Gastroesophageal sphincter (tissue), 4 donors: Measurements from ENCODE around the gene SORBS1. TPM values are rescaled to one million over a fixed set of nuclear protein-coding genes. Genes with fewer than 3 reads are reported as not detected.
A peak's percentile ranks its signal among the peaks of the same experiment; 100 is the strongest.

ENCODE experiments used
- ATAC-seq: fragments of 150-250 bp; one replicate; pipeline ENCODE4 v1.9.1; 2016; ENCODE audit warnings: mild to moderate bottlenecking, moderate library complexity
- H3K27ac ChIP-seq, 4 donors: fragments of 200-600 bp; sonication (generic) in 3 of 4; 1 replicate in 3 of 4; 2 replicates in 1 of 4; pipeline ENCODE4 v1.5.1; 2016 to 2019
- H3K27me3 ChIP-seq: fragments of 200-600 bp; sonication (generic); one replicate; pipeline ENCODE4 v1.5.1; 2019
- H3K36me3 ChIP-seq, 2 donors: fragments of 200-600 bp; sonication (generic); one replicate each; pipeline ENCODE4 v1.5.1; 2019; ENCODE audit warnings: control low read depth in 1 of 2
- H3K4me1 ChIP-seq, 3 donors: fragments of 200-600 bp; sonication (generic); 1 replicate in 2 of 3; 2 replicates in 1 of 3; pipeline ENCODE4 v1.5.1; 2016 to 2019; ENCODE audit warnings: control low read depth in 2 of 3
- H3K4me3 ChIP-seq, 2 donors: fragments of 200-600 bp; sonication (generic); one replicate each; pipeline ENCODE4 v1.5.1; 2019; ENCODE audit warnings: mild to moderate bottlenecking in 1 of 2, moderate library complexity in 1 of 2
- H3K9me3 ChIP-seq, 3 donors: fragments of 200-600 bp; sonication (generic); one replicate each; pipeline ENCODE4 v1.5.1; 2017 to 2019; ENCODE audit warnings: control low read depth in 2 of 3
- CTCF ChIP-seq, 4 experiments: fragments of 200-600 bp in 2 of 4; fragments of 450-650 bp in 2 of 4; sonication (generic) in 1 of 4; IDR thresholded peaks; one replicate each; pipeline ENCODE4 v1.5.1; 2017 to 2019; ENCODE audit warnings: antibody characterized with exemption in 4 of 4, mild to moderate bottlenecking in 2 of 4, moderate library complexity in 2 of 4
- EP300 ChIP-seq: sonication (generic); formaldehyde crosslinking; IDR thresholded peaks from one replicate; pipeline ENCODE4 v1.6.1; 2017; ENCODE audit warnings: antibody characterized with exemption, mild to moderate bottlenecking
- POLR2A ChIP-seq, 2 donors: fragments of 450-650 bp; IDR thresholded peaks; one replicate each; pipeline ENCODE4 v1.6.1; 2017; ENCODE audit warnings: antibody characterized with exemption in 2 of 2, mild to moderate bottlenecking in 2 of 2, moderate library complexity in 1 of 2
- POLR2AphosphoS5 ChIP-seq: sonication (generic); formaldehyde crosslinking; IDR thresholded peaks from one replicate; pipeline ENCODE4 v1.6.1; 2017; ENCODE audit warnings: antibody characterized with exemption
- WGBS, 2 donors: methylation state at CpG; one replicate each; pipeline ENCODE4 v1.1.5; 2018; ENCODE audit warnings: low coverage in 1 of 2; 5-methylcytosine and 5-hydroxymethylcytosine counted together
- total RNA-seq, 4 donors: library from RNA; depleted of rRNA; stranded (reverse); fragments of >200 nt; gene quantifications; one replicate each; pipeline ENCODE4 v1.1.0, GENCODE V29; 2016

SORBS1 gene
- total RNA-seq, 4 donors from 2014 or later, result 1,866 to 2,220 (median 1,948) TPM

DNA sequence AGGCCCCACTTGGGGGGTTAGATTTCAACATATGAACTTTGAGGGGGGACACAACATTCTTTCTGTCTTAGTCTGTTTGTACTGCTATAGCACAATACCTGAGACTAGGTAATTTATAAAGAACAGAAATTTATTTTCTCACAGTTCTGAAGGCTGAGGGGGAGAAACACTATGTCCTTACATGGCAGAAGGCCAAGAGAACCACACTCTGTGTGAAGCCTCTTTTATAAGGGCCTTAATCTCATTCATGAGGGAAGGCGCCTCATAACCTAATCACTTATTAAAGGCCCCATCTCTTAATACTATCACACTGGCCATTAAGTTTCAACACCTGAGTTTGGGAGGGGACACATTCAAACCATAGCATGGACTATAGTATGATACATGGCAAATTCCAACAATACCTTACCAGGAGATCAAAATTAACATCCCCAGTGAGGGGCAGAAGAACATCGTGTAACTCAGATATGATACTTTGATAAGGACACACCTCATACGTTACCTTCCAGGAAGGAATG is 261.1 kb downstream of the SORBS1 start:
- no peaks in the 10 kb centered on the region for H3K9me3 ChIP-seq
- H3K36me3 ChIP-seq, result no peaks in the 10 kb centered on the region
- 77 to 89% methylated on average over 3 of the region's 3 CpGs for WGBS, 2 donors
- ATAC-seq, result no peak
- peaks cover 0 to 8% (median 0%) of the 10 kb centered on the region in 3 donors for H3K4me1 ChIP-seq
- no peak overlapping the region for H3K4me3 ChIP-seq
- TF ChIP-seq POLR2AphosphoS5 (no peak), POLR2A (IDR thresholded peaks at IDR 0.05) (no peak), EP300 (no peak), CTCF (IDR thresholded peaks at IDR 0.05) (no peak)
- no peak overlapping the region for H3K27ac ChIP-seq
- H3K27me3 ChIP-seq, result peaks cover 7% of the 10 kb centered on the region

DNA sequence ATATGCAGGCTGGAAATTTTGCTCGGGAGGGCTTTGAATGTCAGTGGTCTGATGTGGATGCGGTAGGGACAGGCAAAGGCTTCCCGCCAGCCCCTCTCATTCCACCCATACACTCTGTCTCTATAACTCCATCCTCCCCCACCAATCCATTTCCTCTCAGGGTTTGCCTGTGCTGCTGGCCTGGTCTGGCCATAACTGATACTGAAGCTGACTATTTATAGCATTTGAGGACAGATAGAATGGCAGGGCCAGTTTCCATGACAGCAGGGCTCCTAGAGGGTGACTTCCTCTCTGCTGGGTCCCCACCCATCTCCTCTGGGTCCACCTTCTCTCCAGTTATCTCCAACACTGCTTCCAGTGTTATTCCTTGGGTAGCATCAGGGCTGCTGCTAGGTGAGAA is 263.8 kb downstream of the SORBS1 start:
- 86 to 87% methylated on average over 3 of the region's 3 CpGs for WGBS, 2 donors
- Histone ChIP-seq H3K9me3 (no peaks in the 10 kb centered on the region), H3K4me1 (peaks cover 0 to 14% (median 0%) of the 10 kb centered on the region in 3 donors), H3K36me3 (no peaks in the 10 kb centered on the region), H3K4me3 (no peak overlapping the region), H3K27me3 (peaks cover 7% of the 10 kb centered on the region), H3K27ac (no peak overlapping the region)
- no peak for ATAC-seq
- no peak for TF ChIP-seq POLR2AphosphoS5
- no peak for TF ChIP-seq EP300
- no peak for TF ChIP-seq CTCF (IDR thresholded peaks at IDR 0.05)
- TF ChIP-seq POLR2A (IDR thresholded peaks at IDR 0.05), result no peak

- Histone ChIP-seq H3K36me3 (no peaks in the 10 kb centered on the region), H3K4me1 (peaks cover 0 to 14% (median 0%) of the 10 kb centered on the region in 3 donors), H3K9me3 (no peaks in the 10 kb centered on the region), H3K27me3 (peaks cover 7% of the 10 kb centered on the region), H3K4me3 (no peak overlapping the region), H3K27ac (no peak overlapping the region)
- no CpG with 5 or more reads among the region's 4 CpGs for WGBS, 2 donors
- ATAC-seq, result no peak
- no peak for TF ChIP-seq POLR2A (IDR thresholded peaks at IDR 0.05)
- no peak for TF ChIP-seq CTCF (IDR thresholded peaks at IDR 0.05)
- TF ChIP-seq EP300, result no peak
- no peak for TF ChIP-seq POLR2AphosphoS5
These were observed 264.4 kb downstream of the SORBS1 start for GRCh38 chr10:95296764-95297163.

GRCh38 chr10:95295031-95295755 is 266.0 kb downstream of the SORBS1 start:
- no peak for ATAC-seq
- Histone ChIP-seq H3K4me1 (peaks cover 0 to 26% (median 0%) of the 10 kb centered on the region in 3 donors), H3K27ac (no peak overlapping the region), H3K27me3 (peaks cover 14% of the 10 kb centered on the region), H3K4me3 (peak overlapping the region; percentile 19 to 40), H3K9me3 (no peaks in the 10 kb centered on the region), H3K36me3 (no peaks in the 10 kb centered on the region)
- no peak for TF ChIP-seq CTCF (IDR thresholded peaks at IDR 0.05)
- WGBS, 2 donors, result no CpG with 5 or more reads among the region's 39 CpGs

DNA sequence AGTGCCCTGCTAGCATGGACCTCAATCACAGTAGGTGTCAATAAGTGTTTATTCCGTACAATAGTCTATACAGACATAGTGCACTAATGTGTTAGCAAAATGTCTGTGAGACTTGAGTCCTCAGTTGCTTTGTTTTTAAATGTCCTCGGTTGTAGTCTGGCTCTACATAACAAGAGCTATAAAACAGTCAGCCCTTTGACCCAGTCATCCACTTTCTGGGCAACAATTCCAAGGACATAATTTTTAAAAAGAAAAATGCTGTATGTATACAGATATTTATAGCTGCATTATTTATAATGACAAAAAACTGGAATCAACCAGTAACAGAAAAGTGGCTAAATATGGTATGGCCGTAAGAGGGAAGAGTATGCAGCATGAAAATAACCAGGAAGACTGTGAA is 267.5 kb downstream of the SORBS1 start:
- H3K27ac ChIP-seq, result no peak overlapping the region
- H3K9me3 ChIP-seq, result no peaks in the 10 kb centered on the region
- TF ChIP-seq EP300 (no peak), POLR2A (IDR thresholded peaks at IDR 0.05) (no peak), CTCF (IDR thresholded peaks at IDR 0.05) (no peak), POLR2AphosphoS5 (no peak)
- peaks cover 0 to 34% (median 0%) of the 10 kb centered on the region in 3 donors for H3K4me1 ChIP-seq
- no peak overlapping the region for H3K4me3 ChIP-seq
- H3K36me3 ChIP-seq, result no peaks in the 10 kb centered on the region
- H3K27me3 ChIP-seq, result peaks cover 27% of the 10 kb centered on the region
- 77 to 87% methylated on average over 3 of the region's 3 CpGs for WGBS, 2 donors
- ATAC-seq, result no peak
